Diencephalon (tissue), 1 donor: ENCODE measurements around the gene CABS1. TPM values are rescaled to one million over a fixed set of nuclear protein-coding genes. Genes with fewer than 3 reads are reported as not detected.

Source experiments
- total RNA-seq: library from RNA; depleted of rRNA; stranded (reverse); fragments of >200 nt; gene quantifications from one replicate; pipeline ENCODE4 v1.2.3, GENCODE V29; 2014

CABS1 gene
- total RNA-seq = not detected

DNA sequence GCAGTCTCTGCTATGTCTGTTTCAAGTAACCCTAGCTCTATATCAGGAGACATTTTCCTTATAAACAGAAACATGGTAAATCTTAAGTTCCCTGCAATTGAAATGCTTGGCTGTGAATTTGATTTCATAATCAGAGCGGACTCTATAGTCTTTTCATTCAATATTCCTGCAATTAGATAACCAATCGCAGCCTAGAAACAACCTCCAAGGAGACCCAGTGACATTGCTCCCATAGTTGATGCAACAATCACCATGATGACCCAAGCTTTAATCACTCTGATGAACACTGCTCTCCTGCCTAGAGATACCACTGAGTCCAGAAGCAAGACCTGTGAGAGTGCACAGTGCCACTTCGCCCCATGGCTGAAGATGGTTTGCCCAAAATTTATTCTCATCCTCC lies at the start of gene CABS1:
TSS of gene CABS1 (plus strand) at position 301 of the 400 bp plus-strand sequence. CDS start at position 360, 59 bp downstream.

DNA sequence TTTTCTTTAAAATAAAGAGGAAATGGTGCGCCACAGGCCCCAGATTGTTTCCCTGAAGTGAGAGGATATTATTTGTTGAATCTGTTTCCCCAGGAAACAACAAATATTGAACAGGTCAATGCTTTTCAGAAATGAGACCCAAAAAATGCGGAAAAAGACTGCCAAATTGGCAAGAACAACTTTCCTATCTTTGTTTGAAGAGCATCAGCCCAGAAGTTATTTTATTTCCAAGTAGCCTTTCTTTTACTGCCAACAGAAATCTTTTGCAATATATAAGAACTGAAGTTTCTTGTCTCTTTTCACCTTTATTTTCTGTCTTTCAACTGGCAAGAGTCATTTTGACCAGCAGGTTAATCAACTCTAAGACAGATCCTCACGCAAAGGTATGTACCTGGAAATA lies 25.7 kb downstream of the CABS1 start, which contains the start of gene SMR3A:
TSS of gene SMR3A (plus strand) at position 301 of the 400 bp plus-strand sequence. CDS start 1,356 bp downstream, outside the sequence.

DNA sequence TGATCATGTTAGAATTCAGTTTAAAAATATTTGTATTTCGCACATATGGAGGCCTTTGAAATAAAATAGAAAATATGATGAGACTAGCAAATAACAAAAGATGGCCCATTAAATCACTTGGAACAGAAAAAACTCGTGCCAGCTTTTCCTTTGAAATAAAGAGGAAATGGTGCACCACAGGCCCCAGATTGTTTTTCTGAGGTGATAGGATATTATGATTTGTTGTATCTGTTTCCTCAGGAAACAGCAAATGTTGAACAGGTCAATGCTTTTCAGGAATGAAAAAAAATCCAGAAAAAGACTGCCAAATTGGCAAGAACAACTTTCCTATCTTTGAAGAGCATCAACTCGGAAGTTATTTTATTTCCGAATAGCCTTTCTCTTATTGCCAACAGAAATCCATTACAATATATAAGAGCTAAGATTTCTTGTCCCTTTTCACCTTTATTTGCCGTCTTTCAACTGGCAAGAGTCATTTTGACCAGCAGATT lies 48.0 kb downstream of the CABS1 start, which contains the start of gene SMR3B:
TSS of gene SMR3B (plus strand) at position 441 of the 491 bp plus-strand sequence. CDS start 1,380 bp downstream, outside the sequence.

Other genes with a start within 250 kb of the CABS1 start
- gene PRR27, start 180.7 kb upstream of the CABS1 start, total RNA-seq = not detected
- not detected for gene ODAM, start 139.3 kb upstream of the CABS1 start, total RNA-seq
- gene FDCSP, start 108.9 kb upstream of the CABS1 start, total RNA-seq = not detected
- not detected for gene CSN3, start 92.4 kb upstream of the CABS1 start, total RNA-seq
- gene SMR3A, start 25.8 kb downstream of the CABS1 start, total RNA-seq = not detected
- not detected for gene SMR3B, start 48.1 kb downstream of the CABS1 start, total RNA-seq
- gene OPRPN, start 63.0 kb downstream of the CABS1 start, total RNA-seq = not detected
- gene MUC7, start 137.2 kb downstream of the CABS1 start, total RNA-seq = not detected
- not detected for gene AMTN, start 183.6 kb downstream of the CABS1 start, total RNA-seq